SK-N-SH treated with all-trans-retinoic acid at 6 μM for 48 hours (cell line): ENCODE data around the gene TMEM236.

Experiments used
- ATAC-seq: fragments of 200-7000 bp; cut with Tn5 transposase; 3 replicates; pipeline ENCODE4 v1.9.1; 2020; ENCODE audit warnings: mild to moderate bottlenecking, moderate library complexity
- ARNTL ChIP-seq: fragments of 450-650 bp; formaldehyde crosslinking; IDR thresholded peaks from 2 replicates; pipeline ENCODE4 v1.5.0; 2020; ENCODE audit warnings: low read depth, mild to moderate bottlenecking, moderate library complexity, borderline replicate concordance
- CSDC2 ChIP-seq: fragments of 250-450 bp; sonication (Bioruptor Pico); IDR thresholded peaks from 2 replicates; pipeline ENCODE4 v1.5.0; 2020; ENCODE audit warnings: mild to moderate bottlenecking, moderate library complexity
- CSRNP3 ChIP-seq: fragments of 250-450 bp; sonication (Bioruptor Pico); IDR thresholded peaks from 2 replicates; pipeline ENCODE4 v1.5.1; 2021; ENCODE audit warnings: mild to moderate bottlenecking, moderate library complexity
- ESRRG ChIP-seq: fragments of 250-450 bp; sonication (Bioruptor Pico); IDR thresholded peaks from 2 replicates; pipeline ENCODE4 v1.6.1; 2021; ENCODE audit warnings: mild to moderate bottlenecking
- GLIS3 ChIP-seq: fragments of 250-450 bp; sonication (Bioruptor Pico); IDR thresholded peaks from 2 replicates; pipeline ENCODE4 v1.5.0; 2020; ENCODE audit warnings: mild to moderate bottlenecking, moderate library complexity
- ISL1 ChIP-seq: fragments of 250-450 bp; sonication (Bioruptor Pico); IDR thresholded peaks from 2 replicates; pipeline ENCODE4 v2.1.2; 2022; ENCODE audit warnings: mild to moderate bottlenecking, moderate library complexity
- OSR1 ChIP-seq: fragments of 250-450 bp; sonication (Bioruptor Pico); IDR thresholded peaks from 2 replicates; pipeline ENCODE4 v1.8.0; 2022; ENCODE audit warnings: moderate library complexity, mild to moderate bottlenecking, inconsistent platforms
- PATZ1 ChIP-seq: fragments of 250-450 bp; sonication (Bioruptor Pico); IDR thresholded peaks from 2 replicates; pipeline ENCODE4 v1.8.0; 2020; ENCODE audit warnings: mild to moderate bottlenecking, moderate library complexity, borderline replicate concordance
- POU6F1 ChIP-seq: fragments of 250-450 bp; sonication (Bioruptor Pico); IDR thresholded peaks from 2 replicates; pipeline ENCODE4 v1.8.0; 2021; ENCODE audit warnings: low read depth, mild to moderate bottlenecking, moderate library complexity, borderline replicate concordance
- PPARA ChIP-seq: fragments of 250-450 bp; sonication (Bioruptor Pico); IDR thresholded peaks from 2 replicates; pipeline ENCODE4 v1.5.0; 2020; ENCODE audit warnings: mild to moderate bottlenecking, borderline replicate concordance
- RARB ChIP-seq: fragments of 250-450 bp; sonication (Bioruptor Pico); IDR thresholded peaks from 2 replicates; pipeline ENCODE4 v1.8.0; 2021; ENCODE audit warnings: mild to moderate bottlenecking, moderate library complexity
- SNAI2 ChIP-seq: fragments of 250-450 bp; sonication (Bioruptor Pico); IDR thresholded peaks from 2 replicates; pipeline ENCODE4 v1.5.0; 2020; ENCODE audit warnings: mild to moderate bottlenecking, moderate library complexity
- TCF4 ChIP-seq: fragments of 250-450 bp; sonication (Bioruptor Pico); IDR thresholded peaks from 2 replicates; pipeline ENCODE4 v1.8.0; 2021; ENCODE audit warnings: mild to moderate bottlenecking, moderate library complexity, borderline replicate concordance
- TOX ChIP-seq: fragments of 250-450 bp; sonication (Bioruptor Pico); IDR thresholded peaks from 2 replicates; pipeline ENCODE4 v1.8.0; 2021; ENCODE audit warnings: mild to moderate bottlenecking, moderate library complexity, borderline replicate concordance
- ZC3H10 ChIP-seq: fragments of 250-450 bp; sonication (Bioruptor Pico); IDR thresholded peaks from 2 replicates; pipeline ENCODE4 v1.5.1; 2021; ENCODE audit warnings: mild to moderate bottlenecking, moderate library complexity
- ZFP3 ChIP-seq: fragments of 250-450 bp; sonication (Bioruptor Pico); IDR thresholded peaks from 2 replicates; pipeline ENCODE4 v1.5.0; 2020; ENCODE audit warnings: mild to moderate bottlenecking, moderate library complexity
- ZNF565 ChIP-seq: fragments of 450-650 bp; formaldehyde crosslinking; conservative IDR thresholded peaks from 2 replicates; pipeline ENCODE4 v1.5.0; 2020; ENCODE audit warnings: low read depth, mild to moderate bottlenecking, moderate library complexity
- ZNF70 ChIP-seq: fragments of 450-650 bp; formaldehyde crosslinking; IDR thresholded peaks from 2 replicates; pipeline ENCODE4 v1.5.0; 2020; ENCODE audit warnings: mild to moderate bottlenecking, moderate library complexity
- ZNF8 ChIP-seq: fragments of 450-650 bp; formaldehyde crosslinking; IDR thresholded peaks from 2 replicates; pipeline ENCODE4 v1.5.0; 2020; ENCODE audit warnings: mild to moderate bottlenecking, moderate library complexity
- TF ChIP-seq, protein P1 (sequence below): fragments of 250-450 bp; sonication (Bioruptor Pico); IDR thresholded peaks from 2 replicates; pipeline ENCODE4 v1.5.0; 2020; ENCODE audit warnings: mild to moderate bottlenecking, moderate library complexity

The TMEM236 gene

DNA sequence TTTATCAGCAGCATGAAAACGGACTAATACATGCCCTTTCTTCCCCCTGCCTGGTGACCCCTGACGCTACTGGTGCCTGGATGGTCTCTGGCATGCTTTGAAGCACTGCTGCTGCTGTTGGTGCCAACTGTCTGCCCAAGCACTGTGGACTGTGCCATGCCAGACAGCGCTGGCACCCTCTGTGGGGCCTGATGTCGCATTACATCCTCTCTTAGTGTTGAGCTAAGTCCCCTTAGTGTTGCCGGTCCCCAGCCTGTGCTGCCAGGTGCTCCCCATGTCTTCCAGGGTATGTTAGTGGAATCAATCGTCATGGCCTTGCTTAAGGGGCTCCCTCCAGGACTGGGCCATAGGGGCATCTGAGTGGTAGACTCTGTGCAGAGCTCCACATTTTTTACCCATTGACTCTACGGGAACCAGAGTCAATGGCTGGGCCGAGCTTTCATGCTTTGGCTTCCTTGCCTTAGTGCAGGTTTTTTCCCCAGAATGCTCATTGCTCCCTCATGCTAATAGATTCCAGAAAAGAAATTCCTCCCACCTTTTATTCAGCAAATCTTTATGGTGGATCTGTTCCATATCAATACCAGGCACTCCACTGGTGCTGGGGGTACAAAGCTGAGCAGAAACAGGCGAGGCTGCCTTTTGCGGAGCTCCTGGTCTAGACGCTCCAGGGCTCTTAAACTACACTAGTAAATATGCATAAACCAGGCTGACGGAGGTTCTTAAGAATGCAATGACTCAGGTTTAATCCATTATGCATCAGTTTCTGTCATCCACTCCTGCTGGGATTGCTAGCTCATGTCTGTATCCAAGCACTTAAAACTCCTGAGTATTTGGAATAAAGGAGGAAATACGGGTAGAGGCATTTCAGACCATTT is 35.3 kb downstream of the TMEM236 start:
- TF ChIP-seq OSR1 (CRISPR knock-in tag) (no peak), SNAI2 (CRISPR knock-in tag) (no peak), ISL1 (CRISPR knock-in tag) (peak; percentile 68), ZNF565 (CRISPR knock-in tag) (no peak)
- ATAC-seq, result peak; percentile 93

- no peak for ATAC-seq
- TF ChIP-seq ZNF70 (CRISPR knock-in tag) (no peak), ZC3H10 (no peak)
Observed at GRCh38 chr10:17788646-17789045, 36.6 kb downstream of the TMEM236 start.

DNA sequence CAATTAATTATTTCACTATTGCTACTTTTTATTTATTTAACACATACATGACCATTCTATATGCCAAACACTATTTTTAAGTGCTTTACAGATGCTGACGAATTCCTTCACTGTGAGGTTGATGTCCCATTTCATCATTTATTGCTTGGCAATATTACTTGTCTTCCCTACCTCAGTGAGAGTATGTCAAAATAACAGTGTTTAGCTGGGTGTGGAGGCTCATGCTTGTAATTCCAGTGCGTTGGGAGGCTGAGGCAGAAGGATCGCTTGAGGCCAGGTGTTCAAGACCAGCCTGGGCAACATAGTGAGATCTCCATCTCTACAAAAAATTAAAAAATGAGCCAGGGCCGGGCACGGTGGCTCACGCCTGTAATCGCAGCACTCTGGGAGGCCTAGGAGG is 37.4 kb downstream of the TMEM236 start:
- no peak for ATAC-seq
- no peak for TF ChIP-seq ARNTL (CRISPR knock-in tag)
- TF ChIP-seq ESRRG (CRISPR knock-in tag), result no peak
- TF ChIP-seq POU6F1, result no peak
- TF ChIP-seq, protein P1, sequence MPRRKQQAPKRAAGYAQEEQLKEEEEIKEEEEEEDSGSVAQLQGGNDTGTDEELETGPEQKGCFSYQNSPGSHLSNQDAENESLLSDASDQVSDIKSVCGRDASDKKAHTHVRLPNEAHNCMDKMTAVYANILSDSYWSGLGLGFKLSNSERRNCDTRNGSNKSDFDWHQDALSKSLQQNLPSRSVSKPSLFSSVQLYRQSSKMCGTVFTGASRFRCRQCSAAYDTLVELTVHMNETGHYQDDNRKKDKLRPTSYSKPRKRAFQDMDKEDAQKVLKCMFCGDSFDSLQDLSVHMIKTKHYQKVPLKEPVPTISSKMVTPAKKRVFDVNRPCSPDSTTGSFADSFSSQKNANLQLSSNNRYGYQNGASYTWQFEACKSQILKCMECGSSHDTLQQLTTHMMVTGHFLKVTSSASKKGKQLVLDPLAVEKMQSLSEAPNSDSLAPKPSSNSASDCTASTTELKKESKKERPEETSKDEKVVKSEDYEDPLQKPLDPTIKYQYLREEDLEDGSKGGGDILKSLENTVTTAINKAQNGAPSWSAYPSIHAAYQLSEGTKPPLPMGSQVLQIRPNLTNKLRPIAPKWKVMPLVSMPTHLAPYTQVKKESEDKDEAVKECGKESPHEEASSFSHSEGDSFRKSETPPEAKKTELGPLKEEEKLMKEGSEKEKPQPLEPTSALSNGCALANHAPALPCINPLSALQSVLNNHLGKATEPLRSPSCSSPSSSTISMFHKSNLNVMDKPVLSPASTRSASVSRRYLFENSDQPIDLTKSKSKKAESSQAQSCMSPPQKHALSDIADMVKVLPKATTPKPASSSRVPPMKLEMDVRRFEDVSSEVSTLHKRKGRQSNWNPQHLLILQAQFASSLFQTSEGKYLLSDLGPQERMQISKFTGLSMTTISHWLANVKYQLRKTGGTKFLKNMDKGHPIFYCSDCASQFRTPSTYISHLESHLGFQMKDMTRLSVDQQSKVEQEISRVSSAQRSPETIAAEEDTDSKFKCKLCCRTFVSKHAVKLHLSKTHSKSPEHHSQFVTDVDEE (CRISPR knock-in tag), result no peak
- no peak for TF ChIP-seq GLIS3 (CRISPR knock-in tag)
- TF ChIP-seq TCF4, result no peak
- no peak for TF ChIP-seq PPARA (CRISPR knock-in tag)
- no peak for TF ChIP-seq ZNF8
- TF ChIP-seq TOX (CRISPR knock-in tag), result no peak
- TF ChIP-seq CSRNP3 (CRISPR knock-in tag), result no peak

DNA sequence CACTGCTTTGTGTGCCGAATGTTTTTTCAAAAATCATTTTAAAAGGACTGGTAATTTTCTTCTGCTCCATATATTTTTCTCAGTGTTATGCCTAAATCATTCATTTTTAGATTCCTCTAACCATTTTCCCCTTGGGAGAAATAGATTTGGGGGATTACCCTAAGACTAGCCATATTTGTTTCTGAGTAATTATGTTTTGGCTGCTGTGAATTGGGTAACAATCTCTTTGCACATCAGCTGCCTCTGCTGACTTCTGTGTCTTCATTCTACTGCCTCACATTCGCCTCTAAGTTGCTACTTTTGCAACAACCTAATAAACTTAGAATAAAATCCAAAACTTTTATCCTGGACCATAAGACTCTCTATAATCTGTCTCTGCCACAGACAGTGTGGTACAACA is 38.6 kb downstream of the TMEM236 start:
- ATAC-seq, result no peak
- no peak for TF ChIP-seq POU6F1
- no peak for TF ChIP-seq ZNF565 (CRISPR knock-in tag)
- no peak for TF ChIP-seq ZC3H10
- TF ChIP-seq ZNF8, result no peak
- TF ChIP-seq ZFP3 (CRISPR knock-in tag), result no peak
- TF ChIP-seq PATZ1, result no peak
- TF ChIP-seq ESRRG (CRISPR knock-in tag), result no peak
- TF ChIP-seq CSDC2 (CRISPR knock-in tag), result no peak
- no peak for TF ChIP-seq GLIS3 (CRISPR knock-in tag)
- TF ChIP-seq TCF4, result no peak
- TF ChIP-seq, protein P1 (CRISPR knock-in tag), result no peak
- no peak for TF ChIP-seq SNAI2 (CRISPR knock-in tag)
- TF ChIP-seq ZNF70 (CRISPR knock-in tag), result no peak
- TF ChIP-seq RARB (CRISPR knock-in tag), result no peak
